GM12872 (cell line): ENCODE results near the gene TMEM9B.

Experiments
- CTCF ChIP-seq: IDR thresholded peaks from 3 replicates; pipeline ENCODE4 v1.5.1; 2011; ENCODE audit warnings: low read depth, mild to moderate bottlenecking, low read length, moderate library complexity; ENCODE audit not compliant: insufficient read depth

TMEM9B gene

GRCh38 chr11:8907116-8907515, 57.1 kb downstream of the TMEM9B start:
- no peak for TF ChIP-seq CTCF

- no peak for TF ChIP-seq CTCF
Observed at GRCh38 chr11:8905528-8906165, 58.6 kb downstream of the TMEM9B start.

- TF ChIP-seq CTCF: no peak
Observed at GRCh38 chr11:8899119-8899753, 65.0 kb downstream of the TMEM9B start.
